Measurements from ENCODE around the gene TCF7L2.

DNA sequence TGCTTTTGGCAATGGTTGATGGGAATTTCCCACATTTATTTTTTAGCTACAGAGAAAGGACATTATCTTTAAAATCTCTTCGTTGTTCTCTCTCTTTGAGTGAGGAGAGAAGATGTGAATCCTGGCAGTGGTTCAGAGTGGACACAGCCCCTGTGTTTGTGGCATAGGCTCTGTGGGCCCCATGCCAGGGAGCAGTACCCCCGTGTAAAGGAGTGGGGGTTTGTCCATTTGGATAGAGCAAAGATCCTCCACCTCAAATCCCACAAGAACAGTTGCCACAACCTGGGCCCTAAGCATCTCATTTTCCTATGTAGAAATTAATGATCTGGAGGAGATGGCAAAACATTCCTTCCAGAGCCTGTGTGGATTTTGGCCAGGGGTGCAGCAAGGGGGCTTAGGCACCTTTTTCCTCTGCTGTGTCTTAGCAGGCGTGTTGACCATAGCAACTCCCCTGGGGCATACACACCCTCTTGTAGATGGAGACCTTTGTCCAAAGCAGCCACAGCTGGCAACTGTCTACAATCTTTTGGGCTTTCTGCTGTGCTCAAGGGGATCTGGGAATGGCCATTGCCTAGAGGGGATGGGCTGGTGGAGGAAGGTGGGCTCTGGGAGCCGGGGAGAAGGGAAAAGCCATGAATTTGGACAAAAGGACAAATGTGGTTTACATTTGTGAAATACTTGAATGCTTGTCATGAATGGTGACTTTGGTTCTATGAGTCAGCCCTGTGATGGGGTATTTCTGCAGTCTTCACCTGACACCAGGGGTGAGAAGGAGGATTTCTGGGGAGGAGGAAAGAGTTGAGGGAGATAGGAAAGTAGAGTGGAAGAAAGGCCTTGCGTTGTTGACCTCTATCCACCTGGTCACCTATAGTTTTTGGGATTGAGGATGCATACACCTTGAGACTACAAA is 92.0 kb downstream of the TCF7L2 start:
- TF ChIP-seq POLR2AphosphoS5 (IDR thresholded peaks at IDR 0.05; ENCODE audit: low read depth, low read length): no peak
- TF ChIP-seq REST (IDR thresholded peaks at IDR 0.05; ENCODE audit: insufficient read depth in 1 of 2, low read depth in 2 of 2, low read length in 2 of 2): no peak
- TF ChIP-seq TAF1 (IDR thresholded peaks at IDR 0.05; ENCODE audit: borderline replicate concordance, insufficient read depth, low read length): no peak
- TF ChIP-seq SIN3A (IDR thresholded peaks at IDR 0.05; ENCODE audit: borderline replicate concordance, insufficient read depth, low read length): no peak
- TF ChIP-seq FOXP2 (optimal IDR thresholded peaks at IDR 0.05; ENCODE audit: borderline replicate concordance, extremely low read depth, extremely low read length, insufficient read depth): no peak

Data from PFSK-1 (cell line).